Ishikawa (cell line): ENCODE measurements around the gene SGMS1.

ENCODE experiments used
- CEBPB ChIP-seq: IDR thresholded peaks from 2 replicates; pipeline ENCODE4 v1.6.1; 2012
- CREB1 ChIP-seq: IDR thresholded peaks from 2 replicates; pipeline ENCODE4 v1.6.1; 2012; ENCODE audit warnings: low read depth
- EGR1 ChIP-seq: IDR thresholded peaks from 2 replicates; pipeline ENCODE4 v1.6.1; 2012
- EP300 ChIP-seq: IDR thresholded peaks from 2 replicates; pipeline ENCODE4 v1.6.1; 2012; ENCODE audit warnings: borderline replicate concordance
- FOXM1 ChIP-seq: IDR thresholded peaks from 2 replicates; pipeline ENCODE4 v1.6.1; 2012; ENCODE audit warnings: low read depth, borderline replicate concordance
- NFIC ChIP-seq: IDR thresholded peaks from 2 replicates; pipeline ENCODE4 v1.6.1; 2012
- RAD21 ChIP-seq: IDR thresholded peaks from 2 replicates; pipeline ENCODE4 v1.6.1; 2012; ENCODE audit warnings: low read depth
- TAF1 ChIP-seq: IDR thresholded peaks from 2 replicates; pipeline ENCODE4 v1.6.1; 2012; ENCODE audit warnings: low read depth, mild to moderate bottlenecking
- TCF12 ChIP-seq: IDR thresholded peaks from 2 replicates; pipeline ENCODE4 v1.6.1; 2012; ENCODE audit warnings: low read depth
- TEAD4 ChIP-seq: IDR thresholded peaks from 2 replicates; pipeline ENCODE4 v1.6.1; 2012
- YY1 ChIP-seq: IDR thresholded peaks from 2 replicates; pipeline ENCODE4 v1.6.1; 2012; ENCODE audit warnings: low read depth
- ZBTB7A ChIP-seq: IDR thresholded peaks from 2 replicates; pipeline ENCODE4 v1.6.1; 2012; ENCODE audit warnings: low read depth
- TF ChIP-seq, protein P1 (sequence below): IDR thresholded peaks from 2 replicates; pipeline ENCODE4 v1.6.1; 2012
- TF ChIP-seq, protein P2 (sequence below): IDR thresholded peaks from 2 replicates; pipeline ENCODE4 v1.6.1; 2012
- TF ChIP-seq, protein P3 (sequence below): IDR thresholded peaks from 2 replicates; pipeline ENCODE4 v1.6.1; 2012; ENCODE audit warnings: low read depth, mild to moderate bottlenecking

SGMS1 gene

DNA sequence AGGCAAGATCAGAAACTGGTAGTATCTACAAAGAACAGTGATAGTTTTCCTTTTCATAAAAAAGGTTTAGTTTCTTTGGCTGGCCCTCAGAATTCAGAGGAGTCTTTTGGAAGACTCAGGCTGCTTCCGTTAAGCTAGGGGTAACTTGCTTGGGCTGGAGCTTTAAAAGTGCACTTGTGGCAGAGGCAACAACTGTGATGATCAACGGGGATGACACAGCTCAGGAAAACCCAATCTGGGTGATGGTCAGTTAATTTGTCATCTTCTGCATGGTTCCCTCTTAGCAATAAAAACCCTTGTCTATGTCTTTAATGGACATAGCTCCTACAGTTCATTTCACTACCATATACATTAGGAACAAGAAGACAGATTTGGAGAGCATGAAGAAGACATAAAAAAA, 46.7 kb downstream of the SGMS1 start:
- TF ChIP-seq TCF12, result no peak
- no peak for TF ChIP-seq RAD21
- TF ChIP-seq ZBTB7A, result no peak
- TF ChIP-seq EGR1, result no peak
- TF ChIP-seq FOXM1, result no peak
- TF ChIP-seq, protein P1, sequence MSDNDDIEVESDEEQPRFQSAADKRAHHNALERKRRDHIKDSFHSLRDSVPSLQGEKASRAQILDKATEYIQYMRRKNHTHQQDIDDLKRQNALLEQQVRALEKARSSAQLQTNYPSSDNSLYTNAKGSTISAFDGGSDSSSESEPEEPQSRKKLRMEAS, result no peak
- TF ChIP-seq, protein P2, sequence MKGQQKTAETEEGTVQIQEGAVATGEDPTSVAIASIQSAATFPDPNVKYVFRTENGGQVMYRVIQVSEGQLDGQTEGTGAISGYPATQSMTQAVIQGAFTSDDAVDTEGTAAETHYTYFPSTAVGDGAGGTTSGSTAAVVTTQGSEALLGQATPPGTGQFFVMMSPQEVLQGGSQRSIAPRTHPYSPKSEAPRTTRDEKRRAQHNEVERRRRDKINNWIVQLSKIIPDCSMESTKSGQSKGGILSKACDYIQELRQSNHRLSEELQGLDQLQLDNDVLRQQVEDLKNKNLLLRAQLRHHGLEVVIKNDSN, result no peak
- TF ChIP-seq EP300, result no peak

DNA sequence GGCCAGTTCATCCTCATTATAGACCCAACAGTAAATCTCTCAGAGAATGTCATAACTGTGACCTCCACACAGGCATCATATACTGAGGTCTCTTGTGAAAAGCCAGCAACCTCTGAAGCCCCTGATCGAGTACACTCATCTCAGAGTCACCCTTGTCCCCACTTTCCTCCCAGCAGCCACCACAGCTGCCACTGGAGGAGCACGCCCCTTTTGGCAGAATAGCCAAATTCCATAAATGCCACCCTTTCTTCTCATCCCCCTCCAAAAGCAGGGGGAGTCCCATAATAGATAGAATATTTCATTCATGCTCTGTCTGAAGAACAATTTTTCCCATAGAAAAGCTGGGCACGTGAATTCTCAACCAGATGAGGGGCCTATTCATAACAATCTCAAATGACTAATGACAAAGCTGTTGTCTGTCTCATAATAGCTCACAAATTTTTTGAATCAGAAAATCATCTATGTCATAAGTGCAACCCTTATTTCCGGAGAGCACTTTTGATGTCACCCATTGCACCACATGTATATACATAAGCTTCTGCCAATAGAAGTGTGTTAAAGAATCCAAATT, 47.4 kb downstream of the SGMS1 start:
- TF ChIP-seq TEAD4, result peak; percentile 73
- TF ChIP-seq CEBPB, result no peak
- no peak for TF ChIP-seq ZBTB7A
- no peak for TF ChIP-seq TCF12
- peak; percentile 81 for TF ChIP-seq NFIC
- TF ChIP-seq, protein P3, sequence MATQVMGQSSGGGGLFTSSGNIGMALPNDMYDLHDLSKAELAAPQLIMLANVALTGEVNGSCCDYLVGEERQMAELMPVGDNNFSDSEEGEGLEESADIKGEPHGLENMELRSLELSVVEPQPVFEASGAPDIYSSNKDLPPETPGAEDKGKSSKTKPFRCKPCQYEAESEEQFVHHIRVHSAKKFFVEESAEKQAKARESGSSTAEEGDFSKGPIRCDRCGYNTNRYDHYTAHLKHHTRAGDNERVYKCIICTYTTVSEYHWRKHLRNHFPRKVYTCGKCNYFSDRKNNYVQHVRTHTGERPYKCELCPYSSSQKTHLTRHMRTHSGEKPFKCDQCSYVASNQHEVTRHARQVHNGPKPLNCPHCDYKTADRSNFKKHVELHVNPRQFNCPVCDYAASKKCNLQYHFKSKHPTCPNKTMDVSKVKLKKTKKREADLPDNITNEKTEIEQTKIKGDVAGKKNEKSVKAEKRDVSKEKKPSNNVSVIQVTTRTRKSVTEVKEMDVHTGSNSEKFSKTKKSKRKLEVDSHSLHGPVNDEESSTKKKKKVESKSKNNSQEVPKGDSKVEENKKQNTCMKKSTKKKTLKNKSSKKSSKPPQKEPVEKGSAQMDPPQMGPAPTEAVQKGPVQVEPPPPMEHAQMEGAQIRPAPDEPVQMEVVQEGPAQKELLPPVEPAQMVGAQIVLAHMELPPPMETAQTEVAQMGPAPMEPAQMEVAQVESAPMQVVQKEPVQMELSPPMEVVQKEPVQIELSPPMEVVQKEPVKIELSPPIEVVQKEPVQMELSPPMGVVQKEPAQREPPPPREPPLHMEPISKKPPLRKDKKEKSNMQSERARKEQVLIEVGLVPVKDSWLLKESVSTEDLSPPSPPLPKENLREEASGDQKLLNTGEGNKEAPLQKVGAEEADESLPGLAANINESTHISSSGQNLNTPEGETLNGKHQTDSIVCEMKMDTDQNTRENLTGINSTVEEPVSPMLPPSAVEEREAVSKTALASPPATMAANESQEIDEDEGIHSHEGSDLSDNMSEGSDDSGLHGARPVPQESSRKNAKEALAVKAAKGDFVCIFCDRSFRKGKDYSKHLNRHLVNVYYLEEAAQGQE, result no peak
- TF ChIP-seq, protein P2, result no peak
- no peak for TF ChIP-seq FOXM1
- no peak for TF ChIP-seq CREB1
- TF ChIP-seq YY1, result no peak

DNA sequence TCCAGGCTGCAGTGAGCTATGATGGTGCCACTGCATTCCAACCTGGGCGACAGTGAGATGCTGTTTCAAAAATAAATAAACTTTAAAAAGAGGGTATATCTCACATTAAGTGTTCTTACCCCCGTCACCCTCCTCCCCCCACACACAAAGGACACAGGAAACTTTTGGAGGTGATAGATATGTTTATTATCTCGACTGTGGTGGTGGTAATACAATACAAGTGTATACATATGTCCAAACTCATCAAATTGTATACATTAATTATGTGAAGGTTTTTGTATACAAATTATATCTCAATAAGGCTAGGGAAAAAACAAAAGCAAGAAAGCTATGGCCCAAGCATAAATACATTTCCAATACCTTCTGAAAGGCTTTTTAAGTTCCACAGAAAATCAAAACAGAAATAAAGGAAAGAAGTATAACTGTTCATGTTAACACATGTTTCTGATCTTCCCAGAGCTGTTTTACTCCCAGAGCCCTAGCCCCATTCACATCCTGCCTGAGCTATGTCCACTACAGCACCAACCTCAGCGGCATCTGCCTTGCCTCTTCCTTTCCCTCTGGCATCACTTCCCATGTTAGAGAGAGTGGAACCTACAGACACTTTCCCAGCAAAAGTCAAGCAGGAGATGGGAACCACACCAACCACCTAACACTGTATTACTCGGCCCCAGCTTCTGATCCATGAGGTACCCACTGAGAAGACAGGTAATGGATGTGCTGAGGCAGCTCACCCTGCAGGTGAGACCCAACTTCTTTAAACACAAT, 48.1 kb downstream of the SGMS1 start:
- TF ChIP-seq RAD21 (no peak), TAF1 (no peak), YY1 (no peak), TEAD4 (no peak), CREB1 (no peak)
- TF ChIP-seq, protein P2, result no peak

DNA sequence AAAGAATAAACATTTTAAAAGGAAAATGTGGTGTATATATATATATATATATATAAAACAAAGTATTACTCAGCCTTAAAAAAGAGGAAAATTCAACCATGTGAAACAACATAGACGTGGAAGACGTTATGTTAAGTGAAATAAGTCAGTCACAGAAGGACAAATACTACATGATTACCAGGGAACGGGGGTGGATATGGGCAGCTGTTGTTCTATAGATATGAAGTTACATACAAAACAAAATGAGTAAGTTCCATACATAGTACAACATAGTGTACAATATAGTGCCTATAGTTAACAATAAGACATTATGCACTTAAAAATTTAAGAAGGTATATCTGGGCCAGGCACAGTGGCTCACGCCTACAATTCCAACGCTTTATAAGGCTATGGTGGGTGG, 48.8 kb downstream of the SGMS1 start:
- no peak for TF ChIP-seq YY1
- TF ChIP-seq NFIC, result no peak
- TF ChIP-seq, protein P2, result no peak
- TF ChIP-seq EP300, result no peak

DNA sequence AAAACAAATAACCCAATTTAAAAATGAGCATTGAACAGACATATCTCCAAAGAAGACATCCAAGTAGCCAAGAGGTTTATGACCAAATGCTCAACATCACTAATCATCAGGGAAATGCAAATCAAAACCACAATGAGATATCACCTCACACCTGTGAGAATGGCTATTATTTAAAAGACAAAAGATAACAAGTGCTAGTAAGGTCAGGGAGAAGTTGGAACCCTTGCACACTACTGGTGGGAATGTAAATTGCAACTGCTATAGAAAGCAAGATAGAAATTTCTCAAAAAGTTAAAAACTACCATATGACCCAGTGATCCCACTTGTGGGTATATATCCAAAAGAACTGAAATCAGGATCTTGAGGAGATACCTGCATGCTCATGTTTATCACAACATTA, 49.5 kb downstream of the SGMS1 start:
- no peak for TF ChIP-seq EP300
- TF ChIP-seq TEAD4, result peak; percentile 50

DNA sequence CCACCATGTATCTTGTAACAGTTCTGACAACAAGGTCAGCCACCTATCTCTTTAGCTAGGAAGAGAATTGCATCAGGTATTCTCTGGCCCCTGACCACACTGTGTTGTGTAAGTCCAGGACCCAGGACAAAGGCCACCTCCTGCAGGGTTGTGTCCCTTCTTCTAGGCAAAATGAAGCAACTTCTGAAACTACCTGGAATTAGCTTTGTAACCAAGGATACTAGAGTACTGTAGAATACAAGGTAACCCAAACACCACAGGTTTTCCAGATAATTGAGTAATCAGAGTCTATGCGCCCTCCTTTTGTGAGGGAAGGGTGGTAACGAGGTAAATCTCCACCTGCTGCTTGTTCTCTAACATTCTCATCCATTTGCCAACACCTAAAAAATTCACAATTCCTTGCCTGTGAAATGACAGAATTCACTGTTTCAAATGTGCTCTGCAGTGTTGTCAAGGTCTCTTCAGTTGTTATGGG, 51.7 kb downstream of the SGMS1 start:
- no peak for TF ChIP-seq EP300

DNA sequence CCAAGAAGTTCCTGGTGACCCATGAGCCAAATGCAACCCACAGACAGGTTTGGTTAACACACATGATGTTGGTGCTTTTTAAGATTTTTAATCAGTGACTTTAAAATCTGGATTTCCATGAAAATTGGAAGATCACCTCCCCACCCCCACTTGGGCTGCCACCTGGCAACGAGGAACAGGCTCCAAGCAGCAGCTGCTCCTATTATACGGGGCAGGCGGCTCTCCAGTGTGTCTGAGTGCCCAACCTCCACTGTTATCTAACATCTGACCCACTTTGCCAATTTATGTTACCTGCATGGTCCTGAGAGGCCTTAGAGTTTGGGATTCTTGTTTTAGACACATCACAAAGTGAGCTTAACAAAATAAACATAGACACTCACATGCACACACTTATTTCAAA, 56.4 kb downstream of the SGMS1 start:
- TF ChIP-seq ZBTB7A (no peak), TEAD4 (no peak), EP300 (no peak), NFIC (no peak)
- TF ChIP-seq, protein P1, result no peak
- TF ChIP-seq, protein P2, result no peak
